ENCODE measurements around the gene ING5. TPM values are rescaled to one million over a fixed set of nuclear protein-coding genes. Genes with fewer than 3 reads are reported as not detected.

The ING5 gene
- polyA plus RNA-seq, 3 donors, result 6.5 to 29.5 (median 6.6) TPM

GRCh38 chr2:241739177-241739576 is 37.3 kb downstream of the ING5 start:
- H2AFZ ChIP-seq (ENCODE audit: insufficient read depth, low read depth, low read length, poor library complexity, severe bottlenecking), result no peak overlapping the region
- H3K27me3 Mint-ChIP-seq (ENCODE audit: low read depth in 3 of 3), result peaks cover 0 to 4% (median 2%) of the 10 kb centered on the region in 3 donors
- H3K27ac ChIP-seq (ENCODE audit: low read depth in 1 of 2, low read length in 2 of 2), result no peak overlapping the region
- intact Hi-C loops (cut with micrococcal nuclease), result loop anchor here (10.0 kb wide), 4 partner anchors 54 to 744 kb away; partner anchors contain the start of genes DTYMK (in 2 of the 2), FARP2 (in 1 of the 2) and SNED1 (in 1 of the 2)
- peaks cover 20 to 28% of the 10 kb centered on the region in 2 donors for H3K36me3 Mint-ChIP-seq
- peaks cover 10 to 19% of the 10 kb centered on the region in 2 donors for H3K36me3 ChIP-seq (replicated peaks in 1 of 2; ENCODE audit: control insufficient read depth in 1 of 2, insufficient read depth in 2 of 2, low read length in 2 of 2)
- no peak overlapping the region for H3K4me2 ChIP-seq (replicated peaks; ENCODE audit: extremely low read depth, low read length, poor library complexity, severe bottlenecking)
- H3K9me3 Mint-ChIP-seq, result peaks cover 0 to 2% (median 0%) of the 10 kb centered on the region in 7 donors
- 99% methylated on average over 11 of the region's 15 CpGs for WGBS (ENCODE audit: insufficient coverage)
- H3K27me3 ChIP-seq (ENCODE audit: control insufficient read depth in 2 of 2, insufficient read depth in 2 of 2, low read length in 2 of 2), result no peaks in the 10 kb centered on the region
- H3K4me3 ChIP-seq (replicated peaks in 1 of 3; ENCODE audit: low read depth in 2 of 3, low read length in 3 of 3), result no peak overlapping the region
- H3K4me1 ChIP-seq (ENCODE audit: control insufficient read depth in 1 of 2, insufficient read depth in 2 of 2, low read length in 2 of 2), result peaks cover 11 to 23% of the 10 kb centered on the region in 2 donors
- peaks cover 4% of the 10 kb centered on the region for H4K20me1 ChIP-seq (ENCODE audit: insufficient read depth, low read length)
- no peak overlapping the region for H3K9ac ChIP-seq (ENCODE audit: insufficient read depth, low read length, poor library complexity, severe bottlenecking)
- H3K79me2 ChIP-seq (ENCODE audit: insufficient read depth, low read length), result peaks cover 5% of the 10 kb centered on the region
- peaks cover 23% of the 10 kb centered on the region for H3K4me1 Mint-ChIP-seq
- TF ChIP-seq CTCF (IDR thresholded peaks at IDR 0.05), result no peak
- no peak for DNase-seq
- H3K9me3 ChIP-seq (replicated peaks in 1 of 2; ENCODE audit: control insufficient read depth in 1 of 2, insufficient read depth in 1 of 2, low read length in 2 of 2), result peaks cover 0 to 5% of the 10 kb centered on the region in 2 donors
- H3K4me3 Mint-ChIP-seq, result no peak overlapping the region
- peak overlapping the region in 2 of 7 donors; percentile 22 to 24 for H3K27ac Mint-ChIP-seq

- Histone ChIP-seq H4K20me1 (ENCODE audit: insufficient read depth, low read length) (peaks cover 4% of the 10 kb centered on the region), H3K27me3 (ENCODE audit: control insufficient read depth in 2 of 2, insufficient read depth in 2 of 2, low read length in 2 of 2) (no peaks in the 10 kb centered on the region), H3K9me3 (replicated peaks in 1 of 2; ENCODE audit: control insufficient read depth in 1 of 2, insufficient read depth in 1 of 2, low read length in 2 of 2) (peaks cover 0 to 5% of the 10 kb centered on the region in 2 donors), H3K36me3 (replicated peaks in 1 of 2; ENCODE audit: control insufficient read depth in 1 of 2, insufficient read depth in 2 of 2, low read length in 2 of 2) (peaks cover 14 to 24% of the 10 kb centered on the region in 2 donors), H3K9ac (ENCODE audit: insufficient read depth, low read length, poor library complexity, severe bottlenecking) (no peak overlapping the region), H3K4me2 (replicated peaks; ENCODE audit: extremely low read depth, low read length, poor library complexity, severe bottlenecking) (no peak overlapping the region), H2AFZ (ENCODE audit: insufficient read depth, low read depth, low read length, poor library complexity, severe bottlenecking) (no peak overlapping the region), H3K79me2 (ENCODE audit: insufficient read depth, low read length) (peaks cover 5% of the 10 kb centered on the region), H3K27ac (ENCODE audit: low read depth in 1 of 2, low read length in 2 of 2) (no peak overlapping the region), H3K4me3 (replicated peaks in 1 of 3; ENCODE audit: low read depth in 2 of 3, low read length in 3 of 3) (no peak overlapping the region), H3K4me1 (ENCODE audit: control insufficient read depth in 1 of 2, insufficient read depth in 2 of 2, low read length in 2 of 2) (peaks cover 11 to 22% of the 10 kb centered on the region in 2 donors)
- Mint-ChIP-seq H3K4me1 (peaks cover 23% of the 10 kb centered on the region), H3K9me3 (peaks cover 0 to 2% (median 0%) of the 10 kb centered on the region in 7 donors), H3K4me3 (no peak overlapping the region), H3K36me3 (peaks cover 23 to 31% of the 10 kb centered on the region in 2 donors), H3K27me3 (ENCODE audit: low read depth in 3 of 3) (peaks cover 0 to 4% (median 2%) of the 10 kb centered on the region in 3 donors), H3K27ac (peak overlapping the region in 2 of 7 donors; percentile 22 to 43)
- no peak for TF ChIP-seq CTCF (IDR thresholded peaks at IDR 0.05)
- 81% methylated on average over 12 of the region's 12 CpGs for WGBS (ENCODE audit: insufficient coverage)
- no peak for DNase-seq
- intact Hi-C loops (cut with micrococcal nuclease), result loop anchor here (10.0 kb wide), 4 partner anchors 55 to 745 kb away; partner anchors contain the start of genes DTYMK (in 2 of the 2), FARP2 (in 1 of the 2) and SNED1 (in 1 of the 2)
Observed at GRCh38 chr2:241739651-241740050, 37.8 kb downstream of the ING5 start.
